HepG2 (cell line): Measurements from ENCODE around the gene ZNF285. TPM values are rescaled to one million over a fixed set of nuclear protein-coding genes. Genes with fewer than 3 reads are reported as not detected.
A peak's percentile ranks its signal among the peaks of the same experiment; 100 is the strongest.

Experiments used
- IKZF5 ChIP-seq: IDR thresholded peaks from 2 replicates; pipeline ENCODE4 v1.6.1; 2018; ENCODE audit warnings: missing genetic modification reagents, mild to moderate bottlenecking, missing compliant biosample characterization
- NCOA1 ChIP-seq: sonication (generic); formaldehyde crosslinking; IDR thresholded peaks from 2 replicates; pipeline ENCODE4 v1.9.0; 2021; ENCODE audit warnings: missing genetic modification reagents
- PHF8 ChIP-seq: sonication (generic); formaldehyde crosslinking; IDR thresholded peaks from 2 replicates; pipeline ENCODE4 v1.5.0; 2020; ENCODE audit warnings: missing genetic modification reagents
- RFXANK ChIP-seq: IDR thresholded peaks from 2 replicates; pipeline ENCODE4 v1.6.1; 2016
- RXRB ChIP-seq: IDR thresholded peaks from 2 replicates; pipeline ENCODE4 v1.6.1; 2016; ENCODE audit warnings: borderline replicate concordance, missing genetic modification reagents, missing compliant biosample characterization
- SNAPC4 ChIP-seq: sonication (generic); formaldehyde crosslinking; IDR thresholded peaks from 2 replicates; pipeline ENCODE4 v1.4.0; 2020; ENCODE audit warnings: mild to moderate bottlenecking, missing genetic modification reagents
- ZMYM4 ChIP-seq: sonication (generic); formaldehyde crosslinking; IDR thresholded peaks from 2 replicates; pipeline ENCODE4 v1.8.1; 2023; ENCODE audit warnings: mild to moderate bottlenecking, missing genetic modification reagents
- ZNF101 ChIP-seq: sonication (generic); formaldehyde crosslinking; IDR thresholded peaks from 2 replicates; pipeline ENCODE4 v1.4.0; 2020; ENCODE audit warnings: mild to moderate bottlenecking, low read depth, missing genetic modification reagents, borderline replicate concordance
- ZNF331 ChIP-seq: sonication (generic); formaldehyde crosslinking; IDR thresholded peaks from 2 replicates; pipeline ENCODE4 v1.4.0; 2020; ENCODE audit warnings: missing genetic modification reagents
- polyA plus RNA-seq, 8 experiments: library from polyadenylated mRNA; depleted of rRNA in 3 of 8; stranded (reverse) in 7 of 8; unstranded in 1 of 8; fragments of >200 nt; fragmentation: Illumina TruSeq in 4 of 8; extraction: Trizol in 4 of 8; gene quantifications; 2 replicates each; pipeline versions ENCODE4 v1.2.1 to v1.2.3, GENCODE V29; 2011 to 2016; ENCODE audit warnings: low read depth in 4 of 8, missing spikeins in 1 of 8, mixed read lengths in 1 of 8; ENCODE audit not compliant: insufficient read depth in 1 of 8
- total RNA-seq, 5 experiments: library from RNA; depleted of rRNA; stranded (reverse); fragments of >200 nt; fragmentation: Illumina TruSeq; extraction: Trizol; gene quantifications; 2 replicates each; pipeline ENCODE4 v1.2.3, GENCODE V29; 2016; ENCODE audit warnings: low read depth in 1 of 5
- TF ChIP-seq, protein P1 (sequence below): sonication (generic); formaldehyde crosslinking; conservative IDR thresholded peaks from 2 replicates; pipeline ENCODE4 v1.4.0; 2020; ENCODE audit warnings: missing genetic modification reagents
- TF ChIP-seq, protein P2 (sequence below): sonication (generic); formaldehyde crosslinking; IDR thresholded peaks from 2 replicates; pipeline ENCODE4 v1.5.1; 2020; ENCODE audit warnings: mild to moderate bottlenecking, missing genetic modification reagents, borderline replicate concordance
- TF ChIP-seq, protein P3 (sequence below): sonication (generic); formaldehyde crosslinking; IDR thresholded peaks from 2 replicates; pipeline ENCODE4 v1.4.0; 2020; ENCODE audit warnings: missing genetic modification reagents

ZNF285 gene
- total and polyA plus RNA-seq, 2 of the 13 experiments (the other 11 are each of a cell fraction or from before 2014, with no cell fraction given): 0.82 to 1.7 TPM

DNA sequence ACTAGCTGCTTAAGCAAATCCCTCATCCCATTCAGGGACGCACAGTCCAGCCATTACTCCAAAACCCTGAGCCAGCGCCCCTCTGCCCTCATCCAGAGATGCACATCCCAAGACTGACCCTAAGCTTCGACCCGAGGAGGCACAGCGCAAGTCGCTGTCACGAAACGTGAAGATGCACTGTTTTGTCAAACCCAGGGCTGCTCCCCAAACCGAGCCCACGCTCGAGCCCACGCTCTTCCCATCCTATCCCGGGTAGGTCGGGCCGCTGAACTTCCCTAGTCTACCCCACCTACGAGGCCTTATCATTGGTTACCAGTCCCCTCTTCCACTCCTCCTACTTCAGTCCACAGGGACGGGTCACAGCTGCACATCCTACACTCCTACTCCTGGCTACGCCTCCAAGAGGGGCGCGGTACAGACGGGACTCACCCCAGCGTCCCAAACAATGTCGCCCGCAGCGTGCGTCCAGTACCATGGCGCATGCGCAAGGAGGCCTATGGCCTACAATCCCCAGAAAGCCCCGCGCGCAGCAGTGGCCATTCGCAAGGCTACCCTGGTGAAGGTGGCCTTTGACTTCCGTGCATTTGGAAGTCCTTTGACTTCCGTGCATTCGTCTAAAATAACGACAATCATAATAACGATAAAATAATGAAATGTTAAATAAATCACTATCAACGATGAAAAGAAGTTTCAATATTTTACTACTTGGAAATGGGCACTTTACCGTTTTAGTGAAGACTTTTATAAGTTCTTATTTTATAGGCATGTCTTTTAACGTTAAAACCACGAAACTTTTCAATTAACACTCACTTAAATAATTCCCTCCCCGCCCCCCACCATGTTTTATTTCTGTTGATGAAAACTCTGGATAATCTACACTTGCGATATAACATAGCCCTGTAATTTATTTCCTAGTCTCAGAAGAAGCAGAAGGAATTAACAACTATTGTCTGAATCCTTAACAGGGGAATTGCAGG, at the start of gene ZNF285 (continued):
- TF ChIP-seq, protein P1, sequence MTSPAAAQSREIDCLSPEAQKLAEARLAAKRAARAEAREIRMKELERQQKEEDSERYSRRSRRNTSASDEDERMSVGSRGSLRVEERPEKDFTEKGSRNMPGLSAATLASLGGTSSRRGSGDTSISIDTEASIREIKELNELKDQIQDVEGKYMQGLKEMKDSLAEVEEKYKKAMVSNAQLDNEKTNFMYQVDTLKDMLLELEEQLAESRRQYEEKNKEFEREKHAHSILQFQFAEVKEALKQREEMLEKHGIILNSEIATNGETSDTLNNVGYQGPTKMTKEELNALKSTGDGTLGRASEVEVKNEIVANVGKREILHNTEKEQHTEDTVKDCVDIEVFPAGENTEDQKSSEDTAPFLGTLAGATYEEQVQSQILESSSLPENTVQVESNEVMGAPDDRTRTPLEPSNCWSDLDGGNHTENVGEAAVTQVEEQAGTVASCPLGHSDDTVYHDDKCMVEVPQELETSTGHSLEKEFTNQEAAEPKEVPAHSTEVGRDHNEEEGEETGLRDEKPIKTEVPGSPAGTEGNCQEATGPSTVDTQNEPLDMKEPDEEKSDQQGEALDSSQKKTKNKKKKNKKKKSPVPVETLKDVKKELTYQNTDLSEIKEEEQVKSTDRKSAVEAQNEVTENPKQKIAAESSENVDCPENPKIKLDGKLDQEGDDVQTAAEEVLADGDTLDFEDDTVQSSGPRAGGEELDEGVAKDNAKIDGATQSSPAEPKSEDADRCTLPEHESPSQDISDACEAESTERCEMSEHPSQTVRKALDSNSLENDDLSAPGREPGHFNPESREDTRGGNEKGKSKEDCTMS (CRISPR knock-in tag): no peak
- TF ChIP-seq, protein P2, sequence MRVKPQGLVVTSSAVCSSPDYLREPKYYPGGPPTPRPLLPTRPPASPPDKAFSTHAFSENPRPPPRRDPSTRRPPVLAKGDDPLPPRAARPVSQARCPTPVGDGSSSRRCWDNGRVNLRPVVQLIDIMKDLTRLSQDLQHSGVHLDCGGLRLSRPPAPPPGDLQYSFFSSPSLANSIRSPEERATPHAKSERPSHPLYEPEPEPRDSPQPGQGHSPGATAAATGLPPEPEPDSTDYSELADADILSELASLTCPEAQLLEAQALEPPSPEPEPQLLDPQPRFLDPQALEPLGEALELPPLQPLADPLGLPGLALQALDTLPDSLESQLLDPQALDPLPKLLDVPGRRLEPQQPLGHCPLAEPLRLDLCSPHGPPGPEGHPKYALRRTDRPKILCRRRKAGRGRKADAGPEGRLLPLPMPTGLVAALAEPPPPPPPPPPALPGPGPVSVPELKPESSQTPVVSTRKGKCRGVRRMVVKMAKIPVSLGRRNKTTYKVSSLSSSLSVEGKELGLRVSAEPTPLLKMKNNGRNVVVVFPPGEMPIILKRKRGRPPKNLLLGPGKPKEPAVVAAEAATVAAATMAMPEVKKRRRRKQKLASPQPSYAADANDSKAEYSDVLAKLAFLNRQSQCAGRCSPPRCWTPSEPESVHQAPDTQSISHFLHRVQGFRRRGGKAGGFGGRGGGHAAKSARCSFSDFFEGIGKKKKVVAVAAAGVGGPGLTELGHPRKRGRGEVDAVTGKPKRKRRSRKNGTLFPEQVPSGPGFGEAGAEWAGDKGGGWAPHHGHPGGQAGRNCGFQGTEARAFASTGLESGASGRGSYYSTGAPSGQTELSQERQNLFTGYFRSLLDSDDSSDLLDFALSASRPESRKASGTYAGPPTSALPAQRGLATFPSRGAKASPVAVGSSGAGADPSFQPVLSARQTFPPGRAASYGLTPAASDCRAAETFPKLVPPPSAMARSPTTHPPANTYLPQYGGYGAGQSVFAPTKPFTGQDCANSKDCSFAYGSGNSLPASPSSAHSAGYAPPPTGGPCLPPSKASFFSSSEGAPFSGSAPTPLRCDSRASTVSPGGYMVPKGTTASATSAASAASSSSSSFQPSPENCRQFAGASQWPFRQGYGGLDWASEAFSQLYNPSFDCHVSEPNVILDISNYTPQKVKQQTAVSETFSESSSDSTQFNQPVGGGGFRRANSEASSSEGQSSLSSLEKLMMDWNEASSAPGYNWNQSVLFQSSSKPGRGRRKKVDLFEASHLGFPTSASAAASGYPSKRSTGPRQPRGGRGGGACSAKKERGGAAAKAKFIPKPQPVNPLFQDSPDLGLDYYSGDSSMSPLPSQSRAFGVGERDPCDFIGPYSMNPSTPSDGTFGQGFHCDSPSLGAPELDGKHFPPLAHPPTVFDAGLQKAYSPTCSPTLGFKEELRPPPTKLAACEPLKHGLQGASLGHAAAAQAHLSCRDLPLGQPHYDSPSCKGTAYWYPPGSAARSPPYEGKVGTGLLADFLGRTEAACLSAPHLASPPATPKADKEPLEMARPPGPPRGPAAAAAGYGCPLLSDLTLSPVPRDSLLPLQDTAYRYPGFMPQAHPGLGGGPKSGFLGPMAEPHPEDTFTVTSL (CRISPR knock-in tag): no peak
- TF ChIP-seq RXRB (CRISPR knock-in tag) (no peak), PHF8 (CRISPR knock-in tag) (no peak; the same call in 1 of the 2 replicates), ZNF331 (CRISPR knock-in tag) (no peak), ZMYM4 (0 out of 2 replicates have a peak, but pooled peaks have one; percentile 41), SNAPC4 (CRISPR knock-in tag) (no peak), NCOA1 (CRISPR knock-in tag) (no peak), RFXANK (CRISPR knock-in tag) (no peak), ZNF101 (CRISPR knock-in tag) (no peak), IKZF5 (CRISPR knock-in tag) (no peak)
- TF ChIP-seq, protein P3, sequence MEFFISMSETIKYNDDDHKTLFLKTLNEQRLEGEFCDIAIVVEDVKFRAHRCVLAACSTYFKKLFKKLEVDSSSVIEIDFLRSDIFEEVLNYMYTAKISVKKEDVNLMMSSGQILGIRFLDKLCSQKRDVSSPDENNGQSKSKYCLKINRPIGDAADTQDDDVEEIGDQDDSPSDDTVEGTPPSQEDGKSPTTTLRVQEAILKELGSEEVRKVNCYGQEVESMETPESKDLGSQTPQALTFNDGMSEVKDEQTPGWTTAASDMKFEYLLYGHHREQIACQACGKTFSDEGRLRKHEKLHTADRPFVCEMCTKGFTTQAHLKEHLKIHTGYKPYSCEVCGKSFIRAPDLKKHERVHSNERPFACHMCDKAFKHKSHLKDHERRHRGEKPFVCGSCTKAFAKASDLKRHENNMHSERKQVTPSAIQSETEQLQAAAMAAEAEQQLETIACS: no peak
